ENCODE data around the gene CALML4.

CALML4 gene

DNA sequence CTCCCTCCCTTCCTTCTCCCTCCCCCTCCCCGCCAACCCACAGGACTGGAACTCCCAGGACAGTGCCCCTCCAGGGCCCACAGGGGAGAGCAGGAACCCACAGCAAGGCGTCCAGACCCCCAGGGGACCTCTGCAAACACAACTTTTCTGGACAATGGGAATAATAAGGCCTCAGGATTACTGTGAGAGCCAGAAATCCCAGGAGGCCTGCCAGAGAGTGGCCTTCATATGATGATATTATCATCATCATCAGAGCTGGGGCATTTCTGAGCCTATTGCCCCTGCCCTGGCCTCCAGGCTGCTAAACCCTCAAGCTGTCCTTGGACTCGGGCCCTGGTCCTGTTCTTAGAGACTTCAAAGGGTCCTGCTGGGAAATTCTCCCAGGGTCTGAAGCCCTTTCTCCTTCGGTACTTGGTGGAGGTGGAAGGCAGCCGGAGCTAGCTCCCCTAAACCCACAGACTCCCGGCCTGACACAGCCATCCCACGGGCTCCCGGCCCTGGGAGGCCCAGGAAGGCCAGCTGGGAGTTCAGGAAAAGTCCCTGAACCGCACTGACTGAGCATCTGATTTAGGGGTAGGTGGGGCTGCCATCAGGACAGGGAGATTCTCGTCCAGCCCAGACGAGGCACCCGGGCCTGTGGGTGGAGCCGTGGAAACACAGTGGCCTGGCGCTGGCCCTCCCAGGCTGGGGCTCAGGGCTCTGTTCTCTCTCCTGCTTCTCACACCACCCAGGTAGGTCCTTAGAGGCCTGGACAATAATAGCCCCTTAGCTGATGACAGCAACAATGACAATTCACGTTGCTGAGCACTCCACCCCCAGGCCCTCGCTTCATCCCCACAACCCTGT lies 4.9 kb downstream of the CALML4 start:
- TF ChIP-seq, protein P1, sequence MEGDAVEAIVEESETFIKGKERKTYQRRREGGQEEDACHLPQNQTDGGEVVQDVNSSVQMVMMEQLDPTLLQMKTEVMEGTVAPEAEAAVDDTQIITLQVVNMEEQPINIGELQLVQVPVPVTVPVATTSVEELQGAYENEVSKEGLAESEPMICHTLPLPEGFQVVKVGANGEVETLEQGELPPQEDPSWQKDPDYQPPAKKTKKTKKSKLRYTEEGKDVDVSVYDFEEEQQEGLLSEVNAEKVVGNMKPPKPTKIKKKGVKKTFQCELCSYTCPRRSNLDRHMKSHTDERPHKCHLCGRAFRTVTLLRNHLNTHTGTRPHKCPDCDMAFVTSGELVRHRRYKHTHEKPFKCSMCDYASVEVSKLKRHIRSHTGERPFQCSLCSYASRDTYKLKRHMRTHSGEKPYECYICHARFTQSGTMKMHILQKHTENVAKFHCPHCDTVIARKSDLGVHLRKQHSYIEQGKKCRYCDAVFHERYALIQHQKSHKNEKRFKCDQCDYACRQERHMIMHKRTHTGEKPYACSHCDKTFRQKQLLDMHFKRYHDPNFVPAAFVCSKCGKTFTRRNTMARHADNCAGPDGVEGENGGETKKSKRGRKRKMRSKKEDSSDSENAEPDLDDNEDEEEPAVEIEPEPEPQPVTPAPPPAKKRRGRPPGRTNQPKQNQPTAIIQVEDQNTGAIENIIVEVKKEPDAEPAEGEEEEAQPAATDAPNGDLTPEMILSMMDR (IDR thresholded peaks at IDR 0.05; ENCODE audit: insufficient read depth, low read length): no peak
- TF ChIP-seq, protein P2, sequence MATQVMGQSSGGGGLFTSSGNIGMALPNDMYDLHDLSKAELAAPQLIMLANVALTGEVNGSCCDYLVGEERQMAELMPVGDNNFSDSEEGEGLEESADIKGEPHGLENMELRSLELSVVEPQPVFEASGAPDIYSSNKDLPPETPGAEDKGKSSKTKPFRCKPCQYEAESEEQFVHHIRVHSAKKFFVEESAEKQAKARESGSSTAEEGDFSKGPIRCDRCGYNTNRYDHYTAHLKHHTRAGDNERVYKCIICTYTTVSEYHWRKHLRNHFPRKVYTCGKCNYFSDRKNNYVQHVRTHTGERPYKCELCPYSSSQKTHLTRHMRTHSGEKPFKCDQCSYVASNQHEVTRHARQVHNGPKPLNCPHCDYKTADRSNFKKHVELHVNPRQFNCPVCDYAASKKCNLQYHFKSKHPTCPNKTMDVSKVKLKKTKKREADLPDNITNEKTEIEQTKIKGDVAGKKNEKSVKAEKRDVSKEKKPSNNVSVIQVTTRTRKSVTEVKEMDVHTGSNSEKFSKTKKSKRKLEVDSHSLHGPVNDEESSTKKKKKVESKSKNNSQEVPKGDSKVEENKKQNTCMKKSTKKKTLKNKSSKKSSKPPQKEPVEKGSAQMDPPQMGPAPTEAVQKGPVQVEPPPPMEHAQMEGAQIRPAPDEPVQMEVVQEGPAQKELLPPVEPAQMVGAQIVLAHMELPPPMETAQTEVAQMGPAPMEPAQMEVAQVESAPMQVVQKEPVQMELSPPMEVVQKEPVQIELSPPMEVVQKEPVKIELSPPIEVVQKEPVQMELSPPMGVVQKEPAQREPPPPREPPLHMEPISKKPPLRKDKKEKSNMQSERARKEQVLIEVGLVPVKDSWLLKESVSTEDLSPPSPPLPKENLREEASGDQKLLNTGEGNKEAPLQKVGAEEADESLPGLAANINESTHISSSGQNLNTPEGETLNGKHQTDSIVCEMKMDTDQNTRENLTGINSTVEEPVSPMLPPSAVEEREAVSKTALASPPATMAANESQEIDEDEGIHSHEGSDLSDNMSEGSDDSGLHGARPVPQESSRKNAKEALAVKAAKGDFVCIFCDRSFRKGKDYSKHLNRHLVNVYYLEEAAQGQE (IDR thresholded peaks at IDR 0.05; ENCODE audit: insufficient replicate concordance, low read depth): no peak
- TF ChIP-seq POLR2AphosphoS5 (IDR thresholded peaks at IDR 0.05; ENCODE audit: low read depth) (no peak), SPI1 (IDR thresholded peaks at IDR 0.05; ENCODE audit: borderline replicate concordance, low read depth) (no peak), GABPA (IDR thresholded peaks at IDR 0.05; ENCODE audit: low read depth) (no peak)
- DNase-seq (ENCODE audit: low read depth in 1 of 2, low spot score in 1 of 2): no peak
- no peaks in the 10 kb centered on the region for H3K27me3 ChIP-seq (ENCODE audit: insufficient read depth, poor library complexity, severe bottlenecking)
- H3K4me3 ChIP-seq (replicated peaks; ENCODE audit: insufficient read depth, low read length): no peak overlapping the region
- no peak overlapping the region for H3K27ac ChIP-seq (replicated peaks)

DNA sequence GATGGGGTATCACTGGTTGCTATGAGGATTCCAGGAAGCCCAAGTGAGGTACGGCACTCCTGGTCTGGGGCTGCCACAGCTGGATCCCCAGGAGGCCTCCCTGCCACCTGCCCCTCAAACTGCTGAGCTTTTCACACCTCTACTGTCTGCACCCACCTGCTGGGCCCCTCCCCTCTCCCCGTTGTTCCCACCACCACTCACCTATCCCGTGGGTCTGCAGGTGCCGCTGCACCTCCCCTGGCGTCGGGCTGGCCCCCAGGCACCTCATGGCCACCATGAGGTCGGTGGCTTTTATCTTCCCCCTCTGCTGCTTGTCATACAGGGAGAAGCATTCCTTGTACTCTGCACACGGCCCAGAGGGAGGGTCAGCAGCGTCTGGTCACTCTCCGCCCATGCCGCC lies 5.8 kb downstream of the CALML4 start:
- Histone ChIP-seq H3K27me3 (ENCODE audit: insufficient read depth, poor library complexity, severe bottlenecking) (no peaks in the 10 kb centered on the region), H3K4me3 (replicated peaks; ENCODE audit: insufficient read depth, low read length) (no peak overlapping the region), H3K27ac (replicated peaks) (no peak overlapping the region)
- no peak for DNase-seq (ENCODE audit: low read depth in 1 of 2, low spot score in 1 of 2)
- TF ChIP-seq, protein P2 (IDR thresholded peaks at IDR 0.05; ENCODE audit: insufficient replicate concordance, low read depth): no peak
- TF ChIP-seq SPI1 (IDR thresholded peaks at IDR 0.05; ENCODE audit: borderline replicate concordance, low read depth) (no peak), POLR2AphosphoS5 (IDR thresholded peaks at IDR 0.05; ENCODE audit: low read depth) (no peak; the same call in 1 of the 2 replicates), GABPA (IDR thresholded peaks at IDR 0.05; ENCODE audit: low read depth) (no peak)
- TF ChIP-seq, protein P1 (IDR thresholded peaks at IDR 0.05; ENCODE audit: insufficient read depth, low read length): no peak

DNA sequence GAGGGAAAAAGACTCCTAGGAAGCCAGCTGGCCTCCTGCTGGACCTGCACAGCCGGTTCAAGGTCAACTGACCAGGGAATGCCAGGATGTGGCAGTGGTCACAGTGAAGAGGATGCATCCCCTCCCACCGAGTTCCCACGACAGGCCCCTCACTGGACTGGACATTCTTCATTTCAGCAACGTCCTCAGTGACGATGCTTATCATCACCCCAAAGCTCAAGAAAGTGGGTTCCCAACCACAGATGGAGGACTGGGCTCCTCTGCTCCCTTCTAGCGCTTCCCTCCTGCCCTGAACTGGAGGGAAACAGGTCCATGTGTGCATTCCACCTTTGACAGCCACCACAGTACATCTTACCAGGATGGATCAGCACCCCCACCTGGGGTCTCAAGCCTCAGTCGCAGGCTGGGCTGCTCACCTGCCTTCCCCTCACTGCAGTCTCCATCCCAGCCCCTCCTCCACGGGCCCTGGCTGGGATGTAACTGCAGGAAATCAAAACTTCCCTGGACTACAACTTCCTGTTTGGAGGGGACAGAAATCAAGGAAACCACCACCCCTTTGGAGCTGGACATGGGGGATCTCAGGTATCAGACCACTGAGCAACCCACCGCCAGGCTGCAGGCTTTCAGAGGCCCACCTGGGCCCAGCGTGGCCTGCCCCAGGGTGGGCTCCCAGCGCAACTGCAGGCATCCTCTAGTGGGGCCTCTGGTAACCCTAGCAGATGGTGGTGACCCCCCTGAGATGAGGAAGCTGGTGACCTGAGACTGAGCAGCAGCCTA lies 7.3 kb downstream of the CALML4 start:
- no peak for TF ChIP-seq GABPA (IDR thresholded peaks at IDR 0.05; ENCODE audit: low read depth)
- TF ChIP-seq, protein P1 (IDR thresholded peaks at IDR 0.05; ENCODE audit: insufficient read depth, low read length): no peak
- TF ChIP-seq, protein P2 (IDR thresholded peaks at IDR 0.05; ENCODE audit: insufficient replicate concordance, low read depth): no peak
- no peak for TF ChIP-seq SPI1 (IDR thresholded peaks at IDR 0.05; ENCODE audit: borderline replicate concordance, low read depth)
- no peak for TF ChIP-seq POLR2AphosphoS5 (IDR thresholded peaks at IDR 0.05; ENCODE audit: low read depth)
- no peaks in the 10 kb centered on the region for H3K27me3 ChIP-seq (ENCODE audit: insufficient read depth, poor library complexity, severe bottlenecking)
- no peak overlapping the region for H3K27ac ChIP-seq (replicated peaks)
- DNase-seq (ENCODE audit: low read depth in 1 of 2, low spot score in 1 of 2): no peak
- H3K4me3 ChIP-seq (replicated peaks; ENCODE audit: insufficient read depth, low read length): no peak overlapping the region

Data from HL-60 (cell line).